Activated naive CD8-positive, alpha-beta T cell treated with anti-CD3 and anti-CD28 coated beads, Interleukin-2, amount 10 ng/mL, durations not matched to agents 7 days and 5 days (primary cell): ENCODE measurements around the gene ZFR2. TPM values are rescaled to one million over a fixed set of nuclear protein-coding genes. Genes with fewer than 3 reads are reported as not detected.
"Not testable (repeated sequence)": the region's sequence is repeated elsewhere in the genome, so short reads cannot be mapped to it uniquely, and the experiment has no call there.

Experiments used
- ATAC-seq: fragments of 150-1000 bp; cut with Tn5 transposase; one replicate; pipeline ENCODE4 v1.10.0; 2021; ENCODE audit warnings: low read depth, moderate library complexity
- POLR2A ChIA-PET: fragments of 350-600 bp; sonication (Branson Sonifier 250); formaldehyde crosslinking; loops from one replicate; lab custom pipeline; 2021; ENCODE audit warnings: antibody characterized with exemption; lab: Charles Lee
- DNase-seq: peaks from one replicate; pipeline ENCODE4 v3.0.0; 2021
- H3K27ac Mint-ChIP-seq: one replicate; pipeline ENCODE4 v1.8.0; 2022; ENCODE audit warnings: mild to moderate bottlenecking, mixed read lengths
- H3K27me3 Mint-ChIP-seq: one replicate; pipeline ENCODE4 v1.8.0; 2022; ENCODE audit warnings: mild to moderate bottlenecking, moderate library complexity, mixed read lengths
- H3K36me3 Mint-ChIP-seq: one replicate; pipeline ENCODE4 v1.8.0; 2021; ENCODE audit warnings: mild to moderate bottlenecking, mixed read lengths
- H3K4me1 Mint-ChIP-seq: one replicate; pipeline ENCODE4 v1.8.0; 2021; ENCODE audit warnings: mixed read lengths
- H3K4me3 Mint-ChIP-seq: one replicate; pipeline ENCODE4 v1.8.0; 2022; ENCODE audit warnings: mild to moderate bottlenecking, moderate library complexity, mixed read lengths
- H3K9me3 Mint-ChIP-seq: one replicate; pipeline ENCODE4 v1.8.0; 2021; ENCODE audit warnings: mixed read lengths
- total RNA-seq, 2 experiments: library from RNA; stranded (reverse); gene quantifications; one replicate each; pipeline ENCODE4 v1.2.3, GENCODE V29; 2021

Gene ZFR2
- total RNA-seq, 2 experiments from 2014 or later: 0.55 to 0.91 TPM

DNA sequence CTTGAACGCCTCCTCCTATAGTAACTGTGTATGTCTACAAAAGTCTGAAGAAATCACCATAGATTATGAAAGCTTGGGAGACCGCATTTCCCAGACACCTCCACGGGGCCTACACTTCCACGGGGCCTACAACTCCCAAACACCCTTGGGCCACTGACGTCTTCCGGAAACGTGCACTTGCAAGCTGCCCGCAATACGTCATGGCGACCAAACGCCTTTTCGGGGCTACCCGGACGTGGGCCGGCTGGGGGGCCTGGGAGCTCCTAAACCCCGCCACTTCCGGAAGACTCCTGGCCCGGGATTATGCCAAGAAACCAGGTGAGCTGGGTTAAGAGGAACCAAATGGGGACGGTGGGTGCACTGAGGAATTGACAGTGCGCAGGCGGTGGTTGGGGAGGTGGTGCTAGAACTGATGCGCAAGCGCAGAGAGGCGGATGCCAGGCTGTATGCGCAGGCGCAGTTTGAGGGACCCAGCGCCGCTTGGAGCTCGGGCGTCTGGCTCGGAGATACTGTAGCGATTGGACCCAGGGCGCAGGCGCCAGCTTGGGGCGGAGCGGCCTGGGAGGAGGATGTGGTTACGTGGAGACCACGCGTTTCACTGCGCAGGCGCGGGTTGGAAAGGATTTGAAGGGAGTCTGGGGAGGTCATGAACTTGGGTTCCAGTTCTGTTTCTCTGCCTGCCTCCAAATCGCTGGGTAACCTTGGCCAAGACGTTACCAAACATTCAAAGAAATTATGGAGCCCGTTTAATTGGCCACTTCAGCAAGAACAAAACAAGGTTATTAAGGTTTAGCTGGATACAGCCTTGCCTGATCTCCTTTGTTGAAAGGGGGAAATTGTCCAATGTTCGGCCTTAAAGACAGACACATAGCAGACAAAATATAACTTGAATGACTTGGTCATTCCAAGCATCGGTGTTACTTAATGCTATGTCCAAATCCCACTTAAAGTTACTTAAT is 106.1 kb downstream of the ZFR2 start, which contains the start of gene MRPL54:
Gene MRPL54 (plus strand): TSS at position 182 of the 959 bp plus-strand sequence. CDS start 19 bp downstream, at position 201.
- Mint-ChIP-seq H3K4me1 (peaks cover 22% of the 10 kb centered on the region), H3K36me3 (peaks cover 13% of the 10 kb centered on the region), H3K9me3 (peaks cover 1% of the 10 kb centered on the region), H3K27ac (peak within 1 kb of the TSS; percentile 100), H3K27me3 (no peaks in the 10 kb centered on the region), H3K4me3 (peak within 1 kb of the TSS; percentile 99)
- DNase-seq: peak; percentile 99
- ATAC-seq: peak; percentile 84
- POLR2A ChIA-PET: interaction anchor here (0.6 to 4.1 kb wide), 18 partner anchors 8 to 328 kb away, joined by 3 to 54 read pairs (median 4); partner anchors contain the start of gene EEF2

GRCh38 chr19:3762130-3762473 is 106.7 kb downstream of the ZFR2 start:
- ATAC-seq (no peak), DNase-seq (no peak)
- Mint-ChIP-seq H3K4me3 (peak overlapping the region; percentile 99), H3K27ac (peak overlapping the region; percentile 100), H3K36me3 (peaks cover 13% of the 10 kb centered on the region), H3K9me3 (peaks cover 1% of the 10 kb centered on the region), H3K4me1 (peaks cover 22% of the 10 kb centered on the region), H3K27me3 (no peaks in the 10 kb centered on the region)
- POLR2A ChIA-PET: interaction anchor here (0.6 to 4.1 kb wide), 13 partner anchors 9 to 553 kb away, joined by 3 to 54 read pairs (median 6); partner anchors contain the start of gene EEF2

GRCh38 chr19:3761382-3762129 is 107.3 kb downstream of the ZFR2 start, which contains the start of gene APBA3:
Gene APBA3 (minus strand): TSS chr19:3761692. CDS start chr19:3760264, 1,428 bp downstream.
- ATAC-seq: peak; percentile 55
- H3K9me3 Mint-ChIP-seq: peaks cover 1% of the 10 kb centered on the region
- H3K36me3 Mint-ChIP-seq: peaks cover 10% of the 10 kb centered on the region
- H3K4me3 Mint-ChIP-seq: peak within 1 kb of the TSS; percentile 99
- POLR2A ChIA-PET: interaction anchor here (0.6 to 4.1 kb wide), 8 partner anchors 18 to 554 kb away, joined by 3 to 54 read pairs (median 6); no protein-coding TSS in a partner anchor
- H3K4me1 Mint-ChIP-seq: peaks cover 21% of the 10 kb centered on the region
- no peaks in the 10 kb centered on the region for H3K27me3 Mint-ChIP-seq
- peak; percentile 99 for DNase-seq
- H3K27ac Mint-ChIP-seq: peak within 1 kb of the TSS; percentile 100

DNA sequence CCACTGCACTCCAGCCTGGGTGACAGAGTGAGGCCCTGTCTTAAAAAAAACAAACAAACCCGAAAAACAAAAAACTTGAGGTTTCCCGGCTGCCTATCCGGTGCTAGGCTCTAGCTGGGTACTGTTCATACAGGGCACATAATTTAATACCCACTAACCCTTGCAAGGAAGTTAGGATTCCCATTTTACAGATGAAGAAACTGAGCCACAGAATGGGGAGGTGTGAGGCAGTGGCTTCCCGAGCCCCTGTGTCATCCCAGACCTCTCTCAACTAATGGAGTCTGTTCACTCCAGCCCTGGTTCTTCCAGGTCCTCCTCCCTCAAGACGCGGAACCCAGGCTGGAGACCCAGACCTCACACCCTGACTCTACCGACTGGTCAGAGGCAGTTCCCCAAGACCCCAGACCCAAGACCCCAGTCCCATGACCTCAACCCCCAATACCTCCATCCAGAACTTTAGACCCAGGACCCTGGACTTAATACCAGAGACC is 107.9 kb downstream of the ZFR2 start:
- POLR2A ChIA-PET: interaction anchor here (0.6 to 4.1 kb wide), 5 partner anchors 21 to 101 kb away, joined by 3 to 54 read pairs (median 16); no protein-coding TSS in a partner anchor
- H3K36me3 Mint-ChIP-seq: peaks cover 6% of the 10 kb centered on the region
- H3K27me3 Mint-ChIP-seq: no peaks in the 10 kb centered on the region
- H3K27ac Mint-ChIP-seq: peak overlapping the region; percentile 98
- DNase-seq: no peak
- peak overlapping the region; percentile 99 for H3K4me3 Mint-ChIP-seq
- no peak for ATAC-seq
- peaks cover 17% of the 10 kb centered on the region for H3K4me1 Mint-ChIP-seq
- H3K9me3 Mint-ChIP-seq: peaks cover 1% of the 10 kb centered on the region

DNA sequence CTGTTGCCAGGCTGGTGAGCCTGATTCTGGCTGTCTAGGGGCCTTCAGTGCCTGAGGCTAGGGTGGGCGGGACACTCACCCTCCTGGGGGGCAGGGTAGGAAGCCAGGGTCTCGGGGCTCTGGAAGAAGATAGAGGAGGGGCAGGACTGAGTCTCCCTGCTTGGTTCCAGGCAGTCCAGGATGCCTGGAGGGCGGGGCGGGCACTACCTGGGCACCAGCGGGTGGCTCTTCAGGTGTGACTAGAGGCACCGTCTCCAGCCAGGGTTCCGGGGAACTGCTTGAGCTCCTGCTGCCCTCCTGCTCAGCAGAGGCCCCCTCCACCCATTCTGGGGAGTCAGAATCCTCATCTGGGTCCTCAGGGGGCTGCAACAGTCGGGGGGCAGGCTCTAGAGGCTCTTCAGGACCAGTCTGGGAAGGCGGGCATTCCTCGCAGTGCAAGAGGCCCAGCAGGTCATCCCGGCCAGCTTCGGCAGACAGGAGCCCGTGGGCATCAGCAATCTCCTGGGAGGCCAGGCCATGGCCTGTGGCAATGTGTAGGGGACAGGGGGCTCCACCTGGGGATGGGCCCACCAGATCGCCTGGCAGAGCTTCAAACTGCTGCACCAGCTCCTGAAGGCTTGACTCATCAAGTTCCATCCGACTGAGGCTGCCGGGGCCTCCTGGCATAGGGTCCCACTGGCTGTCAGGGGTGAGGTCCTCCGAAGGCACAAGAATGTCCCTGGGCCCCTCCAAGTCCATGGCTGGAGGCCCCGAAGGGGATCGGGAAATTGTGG is 109.2 kb downstream of the ZFR2 start:
- DNase-seq (no peak), ATAC-seq (no peak)
- peaks cover 1% of the 10 kb centered on the region for H3K9me3 Mint-ChIP-seq
- H3K4me3 Mint-ChIP-seq: peak overlapping the region; percentile 40
- H3K36me3 Mint-ChIP-seq: peaks cover 9% of the 10 kb centered on the region
- peaks cover 23% of the 10 kb centered on the region for H3K4me1 Mint-ChIP-seq
- H3K27ac Mint-ChIP-seq: no peak overlapping the region
- no peaks in the 10 kb centered on the region for H3K27me3 Mint-ChIP-seq
- POLR2A ChIA-PET: interaction anchor here (3.3 to 4.1 kb wide), 2 partner anchors 53 to 61 kb away, joined by 47 to 54 read pairs; no protein-coding TSS in a partner anchor

- H3K4me1 Mint-ChIP-seq: peaks cover 24% of the 10 kb centered on the region
- POLR2A ChIA-PET, DNase-seq, H3K9me3 Mint-ChIP-seq, H3K4me3 Mint-ChIP-seq, H3K36me3 Mint-ChIP-seq, H3K27me3 Mint-ChIP-seq, H3K27ac Mint-ChIP-seq, ATAC-seq: not testable (repeated sequence)
Observed at GRCh38 chr19:3758297-3758696, 110.5 kb downstream of the ZFR2 start.

GRCh38 chr19:3757705-3758104 is 111.1 kb downstream of the ZFR2 start:
- H3K4me3 Mint-ChIP-seq, DNase-seq, H3K27me3 Mint-ChIP-seq, H3K27ac Mint-ChIP-seq, ATAC-seq, H3K9me3 Mint-ChIP-seq: not testable (repeated sequence)
- H3K36me3 Mint-ChIP-seq: peaks cover 11% of the 10 kb centered on the region
- POLR2A ChIA-PET: interaction anchor here (1.1 kb wide), 1 partner anchor 12 kb away, joined by 5 read pairs; no protein-coding TSS in a partner anchor
- H3K4me1 Mint-ChIP-seq: peaks cover 18% of the 10 kb centered on the region

Other genes starting within 250 kb of the ZFR2 start
- gene CACTIN, start 242.2 kb downstream of the ZFR2 start, total RNA-seq: 10 to 100 TPM; 36.8 to 40.8 TPM
- 10 to 100 TPM; 18.9 to 23.5 TPM for gene PIP5K1C, start 168.6 kb downstream of the ZFR2 start, total RNA-seq
- 1 to 10 TPM; 5.2 to 7.6 TPM for gene TJP3, start 160.7 kb downstream of the ZFR2 start, total RNA-seq
- gene APBA3, start 107.3 kb downstream of the ZFR2 start, total RNA-seq: 10 to 100 TPM; 54.5 to 61.9 TPM
- 10 to 100 TPM; 68.9 to 73.9 TPM for gene MRPL54, start 106.4 kb downstream of the ZFR2 start, total RNA-seq
- not detected for gene RAX2, start 96.8 kb downstream of the ZFR2 start, total RNA-seq
- gene MATK, start 82.7 kb downstream of the ZFR2 start, total RNA-seq: 10 to 100 TPM; 29.4 to 31.8 TPM
- not detected for gene ATCAY, start 11.6 kb upstream of the ZFR2 start, total RNA-seq
- gene NMRK2, start 64.0 kb upstream of the ZFR2 start, total RNA-seq: not detected
- gene DAPK3, start 102.1 kb upstream of the ZFR2 start, total RNA-seq: 10 to 100 TPM; 44.8 to 49.8 TPM
- gene EEF2, start 116.4 kb upstream of the ZFR2 start, total RNA-seq: 1,000 to 10,000 TPM; 1,510 to 1,513 TPM
- gene PIAS4, start 138.7 kb upstream of the ZFR2 start, total RNA-seq: 10 to 100 TPM; 32.1 to 38.3 TPM
- gene ZBTB7A, start 197.9 kb upstream of the ZFR2 start, total RNA-seq: 10 to 100 TPM; 60.6 to 61.5 TPM